GM19238 (cell line): ENCODE measurements around the gene CDK8.
"Not testable (repeated sequence)": the region's sequence is repeated elsewhere in the genome, so short reads cannot be mapped to it uniquely, and the experiment has no call there.

Source experiments
- DNase-seq: peaks from one replicate; pipeline ENCODE4 v3.0.0; 2011; ENCODE audit warnings: low spot score; ENCODE audit not compliant: insufficient read length

CDK8 gene

DNA sequence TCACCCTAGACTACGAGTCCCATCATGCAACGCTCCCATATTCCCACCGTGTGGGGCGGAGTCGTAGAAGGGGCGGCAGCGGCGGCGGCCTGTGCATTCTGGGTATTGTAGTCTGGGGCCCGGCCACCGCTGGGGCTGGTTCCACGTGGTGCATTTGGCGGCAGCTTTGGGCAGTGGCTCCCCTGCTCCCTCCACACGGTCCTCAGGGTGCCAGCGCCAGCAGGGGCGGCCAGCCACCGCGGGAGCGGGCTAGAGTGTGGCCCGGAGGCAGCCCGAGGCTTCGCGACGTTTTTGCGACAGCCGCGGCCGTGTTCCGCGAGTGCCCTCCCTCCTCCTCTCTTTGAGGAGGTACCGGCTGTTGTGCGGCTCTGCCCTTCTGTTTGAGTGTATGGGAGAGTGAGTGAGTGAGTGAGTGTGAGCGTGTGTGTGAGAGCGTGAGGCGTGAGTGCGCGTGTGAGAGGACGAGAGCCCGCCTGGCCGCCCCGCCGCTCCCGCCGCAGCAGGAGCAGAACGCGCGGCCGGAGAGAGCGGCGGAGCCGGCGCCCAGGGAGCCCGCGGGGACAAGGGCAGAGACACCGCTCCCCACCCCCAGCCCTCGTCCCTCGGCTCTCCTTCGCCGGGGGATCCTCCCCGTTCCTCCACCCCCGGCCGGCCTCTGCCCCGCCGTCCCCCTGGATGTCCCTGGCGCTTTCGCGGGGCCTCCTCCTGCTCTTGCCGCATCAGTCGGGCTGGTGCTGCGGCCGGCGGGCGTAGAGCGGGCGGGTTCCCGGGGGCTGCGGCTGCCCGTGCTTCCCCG is at the start of gene CDK8:
Gene CDK8, plus strand, starts transcription at position 343 of the 796 bp plus-strand sequence. CDS start 513 bp downstream, outside the sequence.
- DNase-seq = peak; percentile 67

DNA sequence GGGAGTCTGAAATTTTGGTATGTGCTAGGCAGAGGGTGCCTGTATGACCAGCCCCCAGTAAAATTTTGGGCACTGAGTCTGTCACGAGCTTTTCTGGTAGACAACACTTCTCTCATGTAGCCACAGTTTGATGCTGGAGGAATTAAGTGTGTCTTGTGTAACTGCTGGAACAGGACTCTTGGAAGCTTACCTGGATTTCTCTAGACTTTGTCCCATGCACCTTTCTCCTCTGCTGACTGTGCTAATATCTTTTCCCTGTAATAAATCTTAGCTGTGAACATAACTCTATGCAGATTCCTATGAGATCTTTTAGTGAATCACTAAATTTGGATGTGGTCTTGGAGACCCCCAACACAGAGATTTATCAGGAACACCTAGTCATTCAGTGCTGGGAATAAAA is 45.6 kb upstream of the CDK8 start:
- DNase-seq = no peak

DNA sequence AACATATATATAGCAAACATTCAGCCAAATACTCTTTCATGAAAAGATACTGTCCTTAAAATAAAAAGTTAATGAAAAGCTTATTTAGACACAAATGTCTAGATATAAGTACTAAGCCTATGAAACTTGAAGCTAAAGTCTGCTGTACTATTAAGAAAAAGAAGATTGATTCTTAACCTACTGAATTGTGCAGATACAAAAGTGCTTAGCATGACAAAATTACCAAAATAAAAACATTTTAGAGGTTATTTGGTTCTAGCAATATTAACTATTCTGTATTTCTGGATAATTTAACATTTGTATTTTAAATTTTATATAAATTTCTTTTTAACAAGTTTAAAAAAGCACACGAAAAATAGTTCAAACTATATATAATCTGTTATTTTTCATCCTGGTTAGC is 40.6 kb upstream of the CDK8 start:
- DNase-seq = no peak

DNA sequence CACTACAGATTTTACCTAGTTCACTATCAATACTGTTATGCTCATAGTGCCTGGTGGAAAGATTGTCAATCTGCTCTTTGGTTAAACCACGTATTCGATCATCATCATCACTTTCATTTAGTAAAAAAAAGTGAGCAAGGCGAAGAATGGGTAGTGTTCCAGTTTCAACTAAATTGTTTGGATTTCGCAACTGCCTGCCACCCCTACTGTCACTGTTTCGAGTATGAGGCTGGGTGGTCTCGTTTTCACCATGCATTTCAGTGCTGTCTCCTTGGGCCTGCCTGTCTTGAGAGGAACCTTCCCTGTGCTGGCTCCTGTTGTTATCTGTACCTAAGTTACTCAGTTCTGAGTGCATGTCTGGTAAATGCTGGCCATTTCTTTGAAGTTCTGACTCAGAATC is 39.9 kb upstream of the CDK8 start:
- no peak for DNase-seq

DNA sequence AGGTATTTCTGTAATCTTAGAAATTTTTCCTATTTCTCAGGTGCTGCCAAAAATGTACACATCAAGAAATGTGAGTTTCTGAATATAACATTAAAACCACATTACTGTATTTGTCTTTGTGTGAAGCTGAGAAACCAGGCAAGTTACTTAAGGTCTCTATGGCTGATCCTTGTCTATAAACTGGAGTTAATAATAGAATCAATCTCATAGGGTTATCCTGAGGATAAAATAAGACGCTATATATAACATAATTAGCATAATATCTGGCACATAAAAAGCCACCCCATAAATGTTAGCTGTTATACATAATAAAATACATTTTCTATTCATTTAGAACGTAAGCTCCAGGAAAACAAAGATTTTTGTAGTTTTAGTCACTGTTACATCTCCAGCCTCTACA is 37.9 kb upstream of the CDK8 start:
- no peak for DNase-seq

DNA sequence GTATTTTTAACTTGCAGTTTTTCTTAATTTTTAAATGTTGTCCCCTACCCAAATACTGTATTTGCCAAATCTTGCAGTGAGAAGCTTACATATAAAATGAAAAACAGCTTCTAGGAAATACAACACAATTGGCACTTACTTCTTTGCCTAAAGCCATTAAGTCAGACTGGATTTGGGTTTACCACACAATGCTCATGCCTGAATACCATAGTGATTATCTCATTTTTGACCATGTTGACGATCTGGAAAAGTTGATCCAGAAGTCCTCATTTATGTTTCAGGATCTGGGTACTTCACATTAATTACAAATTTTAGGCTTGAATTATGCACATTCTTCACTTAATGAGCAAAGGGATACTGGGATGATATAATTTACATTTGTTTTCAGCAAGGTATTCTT is 34.2 kb upstream of the CDK8 start:
- DNase-seq = no peak

DNA sequence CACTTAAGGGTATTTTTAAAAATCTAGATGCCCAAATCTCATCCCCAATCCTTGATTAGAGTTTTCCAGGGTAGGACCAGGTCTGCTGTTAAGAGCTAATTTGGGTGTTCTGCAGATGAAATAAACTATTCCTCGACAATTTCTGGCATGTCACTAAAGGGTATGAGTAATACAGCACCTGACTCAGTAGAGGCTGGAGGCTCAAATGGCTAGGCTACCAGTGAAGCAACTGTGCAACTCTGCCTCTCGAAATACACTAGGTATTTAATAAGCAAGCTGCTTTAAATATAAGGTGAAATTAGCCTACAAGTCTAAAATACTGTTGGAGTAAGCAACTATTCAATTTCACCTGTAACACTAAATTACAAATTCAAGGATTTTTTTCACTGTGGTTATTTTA is 33.4 kb upstream of the CDK8 start:
- no peak for DNase-seq

DNA sequence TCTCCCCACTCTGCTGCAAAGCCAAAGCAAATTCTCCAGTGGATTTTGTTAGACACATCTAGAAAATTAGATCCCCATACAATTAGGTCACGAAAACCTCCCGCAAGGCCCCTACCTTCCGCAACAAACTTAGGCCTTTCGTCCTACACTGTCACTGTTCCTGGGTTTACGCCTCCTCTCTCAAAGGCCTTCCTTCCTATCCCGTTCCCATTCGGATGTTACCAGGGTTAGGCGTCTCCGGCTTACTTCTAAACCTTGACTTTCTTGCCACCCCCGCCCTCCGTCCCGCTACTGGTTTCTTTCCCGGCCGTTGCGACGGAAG is 32.6 kb upstream of the CDK8 start:
- DNase-seq = peak; percentile 5

DNA sequence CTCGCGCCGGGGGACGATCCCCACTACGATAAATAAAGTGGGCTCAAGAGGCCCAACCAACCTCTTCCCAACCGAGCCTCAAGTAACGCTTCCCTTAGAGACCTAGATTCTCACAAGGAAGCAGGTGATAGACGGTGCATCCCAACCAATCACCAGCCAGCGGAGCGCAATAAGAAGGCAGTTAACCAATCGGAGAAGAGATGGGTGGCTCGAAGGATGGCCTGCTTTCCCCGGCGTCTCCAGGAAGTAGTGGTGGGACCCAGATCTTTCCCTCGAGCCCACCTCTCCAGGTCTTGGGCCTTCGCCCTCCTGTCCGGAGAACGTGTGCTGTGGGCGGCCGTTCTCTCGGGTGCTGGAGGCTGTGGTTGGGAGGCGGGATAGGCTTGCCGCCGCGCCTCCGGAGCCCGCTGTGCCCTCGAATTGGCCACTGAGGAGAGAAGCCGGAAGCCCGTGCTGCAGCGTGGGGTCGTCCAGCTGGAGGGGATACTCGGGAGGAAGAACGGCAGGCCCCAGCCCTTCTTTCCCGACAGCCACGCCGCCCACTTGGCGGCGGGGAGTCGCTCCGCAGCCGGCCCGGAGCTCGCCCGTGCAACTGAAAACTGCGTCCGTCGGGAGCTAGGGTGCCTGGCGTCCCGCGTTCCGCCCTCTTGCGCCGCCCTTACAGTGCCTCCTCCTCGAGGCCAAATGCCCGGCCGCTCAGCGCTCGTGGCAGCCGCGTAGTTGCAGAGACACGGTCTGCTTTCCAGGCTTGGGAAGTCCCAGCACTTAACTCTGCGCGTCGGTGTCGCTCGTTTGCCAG is 32.0 kb upstream of the CDK8 start, which contains the start of gene RNF6:
Gene RNF6, minus strand, starts transcription at position 594 of the 799 bp plus-strand sequence. CDS start 2,665 bp downstream, outside the sequence.
- DNase-seq = peak; percentile 90

DNA sequence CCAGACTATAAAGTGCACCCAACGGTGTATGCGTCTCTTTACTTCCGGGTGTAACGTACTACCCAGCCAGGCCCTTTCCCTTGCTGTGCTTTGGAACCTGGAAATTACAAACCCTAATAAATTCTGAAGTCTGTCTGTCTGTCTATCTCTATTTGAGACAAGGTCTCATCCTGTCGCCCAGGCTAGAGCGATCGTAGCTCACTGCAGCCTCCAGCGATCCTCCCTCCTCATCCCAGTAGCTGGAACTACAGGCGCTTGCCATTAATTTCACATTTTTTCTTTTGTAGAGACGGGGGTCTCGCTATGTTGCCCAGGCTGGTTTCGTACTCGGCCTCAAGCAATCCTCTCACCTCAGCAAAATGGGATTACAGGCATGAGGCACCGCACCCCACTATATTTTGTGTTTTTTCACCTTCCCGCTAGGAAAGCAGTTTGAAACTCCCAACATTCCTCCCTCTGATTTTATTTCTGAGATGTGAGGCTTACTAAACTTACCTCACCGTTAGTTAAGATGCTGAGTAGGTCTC is 31.3 kb upstream of the CDK8 start:
- no peak for DNase-seq

DNA sequence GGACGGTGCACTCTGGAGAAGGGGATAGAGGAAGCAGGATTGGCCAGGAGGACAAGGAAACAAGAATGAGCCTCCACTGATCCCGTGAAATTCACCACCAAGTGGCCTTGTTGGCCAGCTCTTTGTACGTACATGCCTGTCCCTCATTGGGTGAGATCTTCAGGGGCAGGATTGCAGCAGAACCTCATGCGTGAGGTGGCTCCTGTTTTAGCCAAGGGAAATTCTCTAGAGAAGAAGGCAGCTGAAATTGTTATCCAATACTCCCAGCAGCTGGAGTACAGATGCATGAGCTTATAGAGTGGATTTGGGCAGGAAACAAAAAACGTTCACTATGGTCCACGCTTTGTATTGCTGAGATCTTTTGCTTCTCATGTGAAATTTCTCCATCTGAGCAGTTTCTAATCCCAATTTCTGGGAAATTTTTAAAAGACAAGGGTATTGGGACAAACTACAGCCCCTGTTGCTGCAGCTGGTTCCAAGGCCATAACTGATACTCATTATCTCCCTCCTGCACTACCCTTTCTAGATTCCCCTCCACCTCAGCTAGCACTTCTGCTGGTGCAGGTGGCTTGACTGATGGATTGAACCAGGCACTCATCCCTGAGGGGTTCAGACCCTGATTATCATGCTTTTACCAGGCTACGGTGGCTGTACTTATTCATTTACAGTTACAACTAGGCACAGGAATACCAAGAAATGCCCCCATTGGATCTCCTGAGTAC is 27.9 kb upstream of the CDK8 start:
- DNase-seq = no peak

DNA sequence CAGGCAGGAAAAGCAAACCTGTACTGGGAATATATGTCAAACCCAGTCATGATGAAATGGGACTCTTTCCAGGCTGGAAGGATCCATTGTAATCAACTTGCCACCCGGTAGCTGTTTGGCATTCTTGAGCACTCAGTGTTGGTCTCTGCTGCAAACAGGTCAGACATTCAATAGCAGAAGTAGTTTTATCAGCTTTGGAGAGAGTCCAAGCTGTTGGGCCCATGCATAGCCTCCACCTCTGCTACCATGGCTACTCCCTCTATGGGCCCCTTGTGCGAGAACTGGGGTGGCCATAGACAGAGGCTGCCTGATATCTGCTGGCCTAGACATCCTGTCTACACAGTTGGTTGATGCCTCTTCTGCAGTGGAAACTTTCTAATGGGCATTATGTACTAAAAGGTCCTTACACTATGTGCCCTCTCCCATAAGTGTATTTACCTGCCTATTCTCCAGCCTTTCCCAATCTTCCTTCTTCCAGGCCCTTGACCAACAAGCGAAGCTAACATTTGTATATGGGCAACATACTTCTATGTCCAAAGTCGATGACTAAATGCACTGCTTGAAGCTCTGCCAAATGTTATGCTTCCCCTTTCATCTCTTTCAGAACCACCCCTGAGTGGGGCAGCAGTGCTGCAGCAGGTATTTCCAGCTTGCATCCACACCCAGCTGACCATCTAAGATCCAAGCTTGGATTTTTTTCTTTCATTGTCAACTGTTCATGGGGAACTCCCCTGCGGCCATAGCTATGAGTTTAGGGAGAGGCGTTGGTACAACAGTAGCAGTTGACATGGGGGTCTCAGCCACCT is 26.6 kb upstream of the CDK8 start:
- DNase-seq = no peak

DNA sequence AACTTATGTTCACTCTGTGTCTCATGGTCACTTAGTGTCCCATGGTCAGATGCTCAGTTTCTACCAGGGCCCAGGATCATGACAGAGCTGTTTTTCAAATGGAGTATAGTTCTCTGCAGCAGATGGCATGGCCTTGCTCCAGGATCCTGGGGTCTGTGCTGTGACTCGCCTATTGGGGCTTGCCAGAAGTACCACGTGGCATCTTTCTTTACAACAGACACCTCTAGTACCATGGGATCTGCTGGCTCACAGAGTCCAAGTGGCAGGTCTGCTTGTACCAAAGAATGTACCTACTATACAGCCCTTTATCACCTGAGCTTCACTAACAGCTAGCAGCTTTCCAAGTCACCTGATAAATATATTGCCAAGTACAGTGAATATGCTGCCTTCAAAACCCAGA is 25.8 kb upstream of the CDK8 start:
- DNase-seq = no peak

DNA sequence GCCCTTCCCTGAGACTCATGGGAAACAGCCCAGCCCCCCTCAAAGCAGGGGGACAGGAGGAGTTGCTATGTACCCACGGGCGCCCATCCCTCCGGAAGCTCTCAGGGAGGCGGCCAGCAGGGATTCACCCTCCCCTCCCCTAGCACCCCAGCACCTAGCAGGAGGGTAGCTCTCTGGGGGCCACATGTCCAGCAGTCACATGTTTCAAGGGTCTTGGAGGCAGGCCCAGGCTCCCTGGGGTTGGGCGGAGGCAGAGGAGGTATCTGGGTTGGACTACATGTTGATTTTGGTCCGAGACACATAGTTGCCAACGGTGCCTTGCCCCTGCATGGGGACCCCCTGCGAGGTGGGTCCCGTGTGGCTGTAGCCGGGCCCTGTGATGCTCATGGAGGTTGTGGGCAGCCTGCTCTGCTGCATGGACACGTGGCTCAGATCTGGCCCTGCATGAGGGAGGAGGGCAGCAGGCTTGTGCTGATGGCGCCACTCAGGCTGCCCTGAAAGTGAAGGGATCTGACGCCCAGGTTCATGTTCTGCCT is 24.8 kb upstream of the CDK8 start:
- no peak for DNase-seq

DNA sequence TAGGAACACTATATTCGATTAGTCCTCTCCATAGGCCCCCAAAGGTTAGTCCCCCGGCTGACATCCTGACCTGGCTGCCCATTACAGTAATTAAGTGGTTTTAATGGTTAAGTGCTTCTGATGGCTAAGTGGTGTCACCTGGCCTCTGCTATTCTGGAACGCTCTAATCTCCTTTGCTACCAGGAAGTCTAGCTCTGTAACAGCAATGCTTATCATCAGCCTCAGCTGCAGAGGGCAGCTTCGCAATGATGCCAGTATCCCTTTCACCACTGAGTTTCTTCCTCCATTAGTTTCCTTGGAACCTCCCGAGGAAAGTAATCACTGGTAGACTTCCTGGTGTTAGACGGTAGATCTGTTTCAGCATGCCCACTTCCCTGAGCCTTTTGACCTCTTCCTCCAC is 23.2 kb upstream of the CDK8 start:
- DNase-seq = no peak

DNA sequence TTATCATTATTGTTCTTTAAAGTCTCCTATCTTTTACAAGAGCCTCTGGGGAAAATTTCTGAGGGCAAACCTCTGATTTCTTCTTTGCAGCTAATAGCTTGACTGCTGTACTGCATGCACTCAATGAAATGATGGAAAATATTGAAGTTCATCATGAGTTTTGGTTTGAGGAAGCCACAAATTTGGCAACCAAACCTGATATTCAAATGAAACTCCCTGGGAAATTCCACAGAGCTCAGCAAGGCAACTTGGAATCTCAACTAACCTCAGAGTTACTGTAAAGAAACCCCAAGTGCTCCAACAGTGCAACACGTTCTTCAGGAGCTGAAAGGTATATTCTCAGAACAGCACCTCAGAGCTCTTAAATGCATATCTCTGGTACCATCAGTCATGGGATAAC is 17.6 kb upstream of the CDK8 start:
- DNase-seq = no peak

DNA sequence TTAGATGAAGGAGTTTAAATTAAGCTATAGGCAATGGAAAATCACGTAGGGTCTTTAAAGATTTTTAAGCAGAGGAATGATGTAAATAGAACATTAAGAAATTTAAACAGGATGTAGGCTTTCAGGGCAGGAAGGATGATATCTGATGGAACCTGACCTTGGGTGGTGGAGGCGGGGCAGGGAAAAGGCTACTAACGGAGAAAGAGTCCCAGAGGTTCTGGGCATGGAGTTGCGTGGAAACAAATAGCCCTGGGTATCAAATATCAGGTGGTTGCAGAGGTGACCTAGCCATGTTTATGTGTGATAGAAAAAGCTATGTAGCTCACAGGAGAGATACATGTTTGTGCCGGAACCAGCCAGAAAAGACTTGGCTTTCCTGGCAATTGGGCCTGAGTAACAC is 7.8 kb upstream of the CDK8 start:
- no peak for DNase-seq

DNA sequence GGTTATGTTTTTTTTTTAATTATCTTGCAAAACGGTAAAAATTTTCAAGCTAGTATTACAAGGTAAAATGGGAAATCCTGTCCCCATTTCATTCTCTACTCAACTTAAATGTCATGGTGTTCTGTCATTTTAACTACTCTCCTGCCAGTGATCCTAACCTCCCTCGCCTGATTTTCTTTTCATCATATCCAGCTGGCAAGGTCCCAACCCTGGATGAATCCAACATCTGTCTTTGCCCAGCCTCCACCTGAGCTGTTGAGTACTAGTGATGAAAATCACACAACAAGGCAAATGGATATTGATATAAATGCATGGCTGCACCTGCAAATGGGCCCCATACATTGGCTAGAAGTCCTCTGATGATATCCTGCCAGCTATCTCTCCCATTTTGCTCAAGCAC is 6.9 kb upstream of the CDK8 start:
- no peak for DNase-seq

DNA sequence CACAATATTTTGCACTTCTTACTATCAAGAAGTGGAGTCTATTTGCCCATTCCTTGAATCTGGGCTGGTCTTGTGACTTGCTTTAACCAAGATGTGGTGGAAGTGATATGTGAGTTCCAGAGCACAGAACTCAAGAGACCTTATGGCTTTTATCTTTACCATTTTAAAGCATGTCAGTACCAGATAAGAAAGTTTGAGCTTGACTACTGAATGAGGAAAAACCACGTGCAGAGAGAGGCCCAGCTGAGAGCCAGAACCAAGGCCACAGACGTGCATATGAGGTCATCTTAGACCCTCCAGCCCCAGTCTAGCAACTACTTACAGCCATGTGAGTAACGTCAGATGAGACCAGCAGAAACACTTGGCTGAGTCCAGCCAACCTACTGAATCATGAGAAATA is 6.3 kb upstream of the CDK8 start:
- DNase-seq = no peak

DNA sequence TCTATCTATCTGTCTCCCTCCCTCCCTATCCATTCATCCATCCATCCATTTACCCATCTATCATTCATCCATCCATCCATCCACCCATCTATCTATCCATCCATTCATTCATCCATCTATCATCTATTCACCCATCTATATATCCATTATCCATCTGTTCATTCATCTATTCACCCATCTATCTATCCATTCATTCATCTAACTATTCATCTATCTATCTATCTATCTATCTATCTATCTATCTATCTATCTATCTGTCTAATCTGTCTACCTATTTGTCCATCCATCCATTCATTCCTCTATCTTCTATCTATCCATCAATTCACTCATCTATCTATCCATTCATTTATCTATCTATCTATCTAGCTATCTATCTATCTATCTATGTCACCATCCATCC is 4.4 kb upstream of the CDK8 start:
- DNase-seq = no peak

DNA sequence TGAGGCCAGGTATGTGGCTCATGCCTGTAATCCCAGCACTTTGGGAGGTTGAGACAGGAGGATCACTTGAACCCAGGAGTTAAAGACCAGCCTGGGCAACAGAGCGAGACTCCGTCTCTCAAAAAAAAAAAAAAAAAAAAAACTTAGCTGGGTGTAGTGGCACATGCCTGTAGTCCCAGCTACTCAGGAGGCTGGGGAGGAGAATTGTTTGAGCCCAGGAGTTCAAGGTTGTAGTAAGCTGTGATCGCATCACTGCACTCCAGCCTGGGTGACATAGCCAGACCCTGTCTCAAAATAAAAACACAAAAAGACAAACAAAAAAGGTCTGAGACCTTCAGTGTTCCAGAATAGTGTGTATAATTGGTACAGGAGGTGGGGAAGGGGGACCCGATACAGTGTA is 1.9 kb upstream of the CDK8 start:
- DNase-seq = not testable (repeated sequence)
